ENCODE results near the gene KCNMA1. TPM values are rescaled to one million over a fixed set of nuclear protein-coding genes. Genes with fewer than 3 reads are reported as not detected.

Gene KCNMA1
- total RNA-seq, 2 donors from 2014 or later: 168 to 188 TPM

DNA sequence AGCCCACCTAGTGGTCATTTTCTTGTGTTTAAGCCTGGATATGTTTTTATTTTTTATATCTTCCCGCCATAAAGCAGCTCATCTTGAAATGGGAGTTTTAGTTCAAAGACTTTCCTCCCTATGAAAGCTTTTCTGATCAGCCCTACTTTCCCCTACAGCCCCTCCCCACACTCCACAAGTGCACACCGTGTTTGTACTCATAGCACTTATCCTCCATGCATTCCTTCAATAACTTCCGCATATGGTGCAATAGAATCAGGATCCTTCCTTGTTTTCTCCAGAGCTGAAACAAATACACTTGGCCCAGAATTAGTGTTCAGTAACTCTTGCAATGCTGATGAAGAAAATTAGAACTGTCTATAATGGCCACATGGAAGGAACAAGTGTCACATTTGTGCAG lies 235.9 kb downstream of the KCNMA1 start:
- Histone ChIP-seq H3K4me3 (no peak overlapping the region), H3K27ac (no peak overlapping the region), H3K9me3 (no peaks in the 10 kb centered on the region), H3K36me3 (no peaks in the 10 kb centered on the region), H3K27me3 (replicated peaks; ENCODE audit: insufficient read depth) (no peaks in the 10 kb centered on the region), H3K4me1 (ENCODE audit: control insufficient read depth in 1 of 2, low read depth in 2 of 2) (peaks cover 17 to 40% of the 10 kb centered on the region in 2 donors)
- TF ChIP-seq, protein P1, sequence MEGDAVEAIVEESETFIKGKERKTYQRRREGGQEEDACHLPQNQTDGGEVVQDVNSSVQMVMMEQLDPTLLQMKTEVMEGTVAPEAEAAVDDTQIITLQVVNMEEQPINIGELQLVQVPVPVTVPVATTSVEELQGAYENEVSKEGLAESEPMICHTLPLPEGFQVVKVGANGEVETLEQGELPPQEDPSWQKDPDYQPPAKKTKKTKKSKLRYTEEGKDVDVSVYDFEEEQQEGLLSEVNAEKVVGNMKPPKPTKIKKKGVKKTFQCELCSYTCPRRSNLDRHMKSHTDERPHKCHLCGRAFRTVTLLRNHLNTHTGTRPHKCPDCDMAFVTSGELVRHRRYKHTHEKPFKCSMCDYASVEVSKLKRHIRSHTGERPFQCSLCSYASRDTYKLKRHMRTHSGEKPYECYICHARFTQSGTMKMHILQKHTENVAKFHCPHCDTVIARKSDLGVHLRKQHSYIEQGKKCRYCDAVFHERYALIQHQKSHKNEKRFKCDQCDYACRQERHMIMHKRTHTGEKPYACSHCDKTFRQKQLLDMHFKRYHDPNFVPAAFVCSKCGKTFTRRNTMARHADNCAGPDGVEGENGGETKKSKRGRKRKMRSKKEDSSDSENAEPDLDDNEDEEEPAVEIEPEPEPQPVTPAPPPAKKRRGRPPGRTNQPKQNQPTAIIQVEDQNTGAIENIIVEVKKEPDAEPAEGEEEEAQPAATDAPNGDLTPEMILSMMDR (IDR thresholded peaks at IDR 0.05): no peak
- no peak for DNase-seq (ENCODE audit: low spot score)
- ATAC-seq (ENCODE audit: insufficient number of reproducible peaks, low FRiP score, low read depth): no peak

DNA sequence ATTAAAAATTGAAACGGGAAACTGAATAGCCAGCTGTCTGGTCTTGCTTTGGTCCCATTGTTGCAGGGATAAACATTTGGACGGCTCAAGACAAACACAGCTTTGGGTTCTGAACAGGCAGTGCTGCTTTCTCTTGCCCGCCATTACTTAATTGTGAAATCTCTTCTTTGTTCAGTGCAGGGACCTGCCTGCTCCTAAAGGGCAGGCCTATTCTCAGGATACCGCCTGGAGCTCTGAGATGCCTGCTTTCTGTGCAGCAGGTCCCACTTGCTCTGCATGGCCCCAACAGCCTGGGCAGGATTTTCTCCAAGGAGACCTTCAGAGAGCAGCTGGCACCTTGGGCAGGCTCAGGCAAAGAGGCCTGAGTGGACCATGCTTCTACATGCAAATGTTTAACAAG lies 237.6 kb downstream of the KCNMA1 start:
- ATAC-seq (ENCODE audit: insufficient number of reproducible peaks, low FRiP score, low read depth) (no peak), DNase-seq (ENCODE audit: low spot score) (no peak)
- Histone ChIP-seq H3K9me3 (no peaks in the 10 kb centered on the region), H3K27me3 (replicated peaks; ENCODE audit: insufficient read depth) (no peaks in the 10 kb centered on the region), H3K36me3 (no peaks in the 10 kb centered on the region), H3K4me3 (no peak overlapping the region), H3K27ac (no peak overlapping the region), H3K4me1 (ENCODE audit: control insufficient read depth in 1 of 2, low read depth in 2 of 2) (peaks cover 4 to 27% of the 10 kb centered on the region in 2 donors)
- TF ChIP-seq, protein P1 (IDR thresholded peaks at IDR 0.05): no peak

DNA sequence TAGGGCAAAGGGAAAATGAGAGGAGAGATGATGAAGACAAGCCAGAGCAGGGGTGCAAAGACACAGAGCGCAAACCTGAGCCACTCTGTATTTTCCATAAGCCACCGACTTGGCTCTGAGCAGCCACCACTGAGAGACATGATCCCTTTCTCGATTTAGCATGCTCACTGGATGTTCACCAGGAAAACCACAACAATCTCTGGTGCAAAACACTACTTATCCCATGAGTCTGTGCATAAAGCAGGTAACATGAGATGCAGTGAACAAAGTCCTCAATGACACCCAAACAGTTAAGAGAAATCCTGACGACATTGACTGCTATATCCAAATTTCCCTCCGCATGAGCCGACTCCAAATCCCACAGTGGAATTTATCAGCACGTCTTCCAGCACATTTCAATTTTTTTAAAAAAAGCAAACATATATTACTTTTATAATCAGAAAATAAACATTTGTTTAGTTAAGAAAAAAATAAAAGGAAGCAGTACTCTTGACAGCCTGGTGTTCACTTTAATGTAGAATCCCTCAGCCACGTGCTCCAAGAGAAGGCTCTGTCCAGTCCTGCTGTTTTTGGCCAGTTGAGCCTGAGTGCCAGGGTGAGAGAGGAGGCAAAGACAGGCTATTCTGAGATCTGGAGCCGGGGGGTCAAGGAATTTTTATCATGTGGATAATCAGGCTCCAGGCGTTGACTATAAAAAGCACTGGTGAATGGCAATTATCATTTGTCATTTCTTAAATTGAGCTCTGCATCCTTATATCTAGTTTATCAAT lies 238.4 kb downstream of the KCNMA1 start:
- H3K36me3 ChIP-seq: no peaks in the 10 kb centered on the region
- TF ChIP-seq, protein P1 (IDR thresholded peaks at IDR 0.05): no peak
- H3K9me3 ChIP-seq: no peaks in the 10 kb centered on the region
- H3K27ac ChIP-seq: peak overlapping the region in 1 of 2 donors; percentile 19
- no peaks in the 10 kb centered on the region for H3K27me3 ChIP-seq (replicated peaks; ENCODE audit: insufficient read depth)
- peaks cover 4 to 36% of the 10 kb centered on the region in 2 donors for H3K4me1 ChIP-seq (ENCODE audit: control insufficient read depth in 1 of 2, low read depth in 2 of 2)
- no peak overlapping the region for H3K4me3 ChIP-seq
- DNase-seq (ENCODE audit: low spot score): no peak
- no peak for ATAC-seq (ENCODE audit: insufficient number of reproducible peaks, low FRiP score, low read depth)

DNA sequence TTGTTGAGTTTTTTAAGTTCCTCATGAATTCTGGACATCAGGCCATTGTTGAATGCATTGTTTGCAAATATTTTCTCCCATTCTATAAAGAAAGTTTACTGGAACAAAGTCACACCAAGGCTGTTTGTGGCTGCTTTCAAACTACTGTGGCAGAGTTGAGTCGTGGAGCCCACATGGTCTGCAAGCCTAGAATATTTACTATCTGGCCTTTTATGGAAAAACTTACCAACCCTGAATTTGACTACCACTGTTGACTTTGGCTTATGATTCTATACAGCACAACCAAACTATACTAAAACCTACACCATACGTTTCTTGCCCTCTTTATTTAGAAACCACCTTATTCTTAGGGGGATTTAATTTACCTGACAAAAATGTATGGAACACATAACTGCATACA lies 239.1 kb downstream of the KCNMA1 start:
- no peak overlapping the region for H3K27ac ChIP-seq
- no peaks in the 10 kb centered on the region for H3K9me3 ChIP-seq
- H3K4me1 ChIP-seq (ENCODE audit: control insufficient read depth in 1 of 2, low read depth in 2 of 2): peaks cover 7 to 42% of the 10 kb centered on the region in 2 donors
- ATAC-seq (ENCODE audit: insufficient number of reproducible peaks, low FRiP score, low read depth): no peak
- H3K27me3 ChIP-seq (replicated peaks; ENCODE audit: insufficient read depth): no peaks in the 10 kb centered on the region
- no peaks in the 10 kb centered on the region for H3K36me3 ChIP-seq
- TF ChIP-seq, protein P1 (IDR thresholded peaks at IDR 0.05): no peak
- DNase-seq (ENCODE audit: low spot score): no peak
- H3K4me3 ChIP-seq: no peak overlapping the region

DNA sequence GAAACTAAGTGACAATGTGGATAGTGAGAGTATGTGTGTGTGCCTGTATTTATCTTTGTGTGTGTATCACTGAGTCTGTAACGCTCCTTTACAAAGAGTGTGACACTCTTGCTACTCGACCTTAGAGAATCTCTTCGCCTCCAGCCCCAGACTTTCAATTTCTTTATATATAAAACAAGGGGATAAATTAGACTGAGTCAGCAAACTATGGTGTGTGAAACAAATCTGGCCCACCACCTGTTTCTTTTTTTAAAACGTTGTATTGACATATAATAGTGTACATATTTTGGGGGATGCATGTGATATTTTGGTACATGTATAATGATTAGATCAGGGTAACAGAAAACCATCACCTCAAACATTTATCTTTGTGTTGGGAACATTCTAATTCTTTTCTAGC lies 240.5 kb downstream of the KCNMA1 start:
- Histone ChIP-seq H3K4me1 (ENCODE audit: control insufficient read depth in 1 of 2, low read depth in 2 of 2) (peaks cover 19 to 56% of the 10 kb centered on the region in 2 donors), H3K27ac (no peak overlapping the region), H3K27me3 (replicated peaks; ENCODE audit: insufficient read depth) (no peaks in the 10 kb centered on the region), H3K4me3 (no peak overlapping the region), H3K9me3 (no peaks in the 10 kb centered on the region), H3K36me3 (no peaks in the 10 kb centered on the region)
- ATAC-seq (ENCODE audit: insufficient number of reproducible peaks, low FRiP score, low read depth): no peak
- TF ChIP-seq, protein P1 (IDR thresholded peaks at IDR 0.05): no peak
- DNase-seq (ENCODE audit: low spot score): no peak
